GM12878 (cell line): ENCODE data around the gene FCGR3A.
"Not testable (repeated sequence)": the region's sequence is repeated elsewhere in the genome, so short reads cannot be mapped to it uniquely, and the experiment has no call there.

Experiments
- CTCF ChIP-seq, 3 experiments: IDR thresholded peaks in 2 of 3; conservative IDR thresholded peaks in 1 of 3; 2 replicates each; pipeline ENCODE4 v1.5.1; 2011; ENCODE audit warnings: low read depth in 3 of 3, low read length in 3 of 3, mild to moderate bottlenecking in 3 of 3, control low read depth in 2 of 3, moderate library complexity in 2 of 3, inconsistent platforms in 1 of 3, mixed read lengths in 1 of 3; ENCODE audit not compliant: control insufficient read depth in 2 of 3, insufficient read depth in 1 of 3; ENCODE audit errors: extremely low read depth in 1 of 3
- EZH2 ChIP-seq: IDR thresholded peaks from 2 replicates; pipeline ENCODE4 v1.6.1; 2012; ENCODE audit warnings: low read depth, mild to moderate bottlenecking, control low read depth, inconsistent platforms, low read length, borderline replicate concordance; ENCODE audit not compliant: control insufficient read depth
- IKZF1 ChIP-seq: fragments of 450-650 bp; conservative IDR thresholded peaks from 2 replicates; pipeline ENCODE4 v1.6.1; 2017; ENCODE audit warnings: antibody characterized with exemption, mild to moderate bottlenecking
- NFIC ChIP-seq: IDR thresholded peaks from 2 replicates; pipeline ENCODE4 v1.6.1; 2012; ENCODE audit warnings: low read depth, mild to moderate bottlenecking, inconsistent platforms, low read length, moderate library complexity
- POLR2AphosphoS5 ChIP-seq: IDR thresholded peaks from 2 replicates; pipeline ENCODE4 v1.6.1; 2011; ENCODE audit warnings: mild to moderate bottlenecking, low read length, inconsistent platforms
- REST ChIP-seq: IDR thresholded peaks from 2 replicates; pipeline ENCODE4 v1.6.1; 2012; ENCODE audit warnings: mild to moderate bottlenecking, low read depth, low read length
- SRF ChIP-seq, 2 experiments: IDR thresholded peaks; 2 replicates each; pipeline ENCODE4 v1.6.1; 2011; ENCODE audit warnings: low read depth in 2 of 2, low read length in 2 of 2, mild to moderate bottlenecking in 1 of 2, moderate library complexity in 1 of 2
- SUZ12 ChIP-seq: fragments of 200-600 bp; sonication (generic); IDR thresholded peaks from one replicate; pipeline ENCODE4 v1.6.1; 2018; ENCODE audit warnings: antibody characterized with exemption, mild to moderate bottlenecking; ENCODE audit not compliant: unreplicated experiment
- YY1 ChIP-seq: IDR thresholded peaks from 2 replicates; pipeline ENCODE4 v1.6.1; 2011; ENCODE audit warnings: low read depth, mild to moderate bottlenecking, low read length

GRCh38 chr1:161543125-161543524 lies 6.5 kb downstream of the FCGR3A start:
- not testable (repeated sequence) for TF ChIP-seq CTCF (IDR thresholded peaks at IDR 0.05 in 2 of 3, conservative IDR thresholded peaks at IDR 0.05 in 1 of 3; ENCODE audit: control insufficient read depth in 2 of 3, extremely low read depth in 1 of 3, insufficient read depth in 1 of 3, low read depth in 3 of 3, low read length in 3 of 3); REST; EZH2; IKZF1; SRF (IDR thresholded peaks at IDR 0.05; ENCODE audit: low read depth in 2 of 2, low read length in 2 of 2); NFIC; POLR2AphosphoS5; SUZ12; YY1
